T-cell (primary cell): ENCODE measurements around the gene POU3F4. TPM values are rescaled to one million over a fixed set of nuclear protein-coding genes. Genes with fewer than 3 reads are reported as not detected.

ENCODE experiments used
- ATAC-seq, 4 experiments: fragments of 200-7000 bp in 3 of 4; fragments of 150-1000 bp in 1 of 4; cut with Tn5 transposase; replicated peaks in 1 of 4; 1 replicate in 3 of 4; 2 replicates in 1 of 4; pipeline ENCODE4 v1.10.0; 2021; ENCODE audit warnings: moderate library complexity in 3 of 4, mild to moderate bottlenecking in 2 of 4, moderate number of reproducible peaks in 1 of 4
- CTCF ChIA-PET, 2 donors: fragments of 300-600 bp; sonication (Branson Sonifier 250); formaldehyde crosslinking; loops; one replicate each; lab custom pipeline; 2022; ENCODE audit warnings: antibody characterized with exemption in 2 of 2; lab: Charles Lee
- POLR2A ChIA-PET, 2 donors: fragments of 300-600 bp; sonication (Branson Sonifier 250); formaldehyde crosslinking; loops; one replicate each; lab custom pipeline; 2022; ENCODE audit warnings: antibody characterized with exemption in 2 of 2; lab: Charles Lee
- DNase-seq, 35 experiments: peaks; one replicate each; pipeline versions ENCODE4 v3.0.0 to v3.0.0-alpha.2; 2013 to 2023
- H3K27ac ChIP-seq: one replicate; pipeline ENCODE4 v1.5.1; 2013; ENCODE audit warnings: low read length
- H3K27me3 ChIP-seq, 2 experiments: replicated peaks in 1 of 2; 1 replicate in 1 of 2; 2 replicates in 1 of 2; pipeline versions ENCODE4 v1.6.1 to v1.7.0; 2013; ENCODE audit warnings: low read length in 1 of 2, mixed read lengths in 1 of 2; ENCODE audit not compliant: control insufficient read depth in 2 of 2, insufficient read depth in 2 of 2; ENCODE audit errors: extremely low read depth in 1 of 2
- H3K36me3 ChIP-seq, 2 donors: 1 replicate in 1 of 2; 2 replicates in 1 of 2; pipeline versions ENCODE4 v1.6.1 to v1.7.0; 2013; ENCODE audit warnings: low read length in 1 of 2; ENCODE audit not compliant: control insufficient read depth in 2 of 2, insufficient read depth in 1 of 2; ENCODE audit errors: extremely low read depth in 1 of 2
- H3K4me1 ChIP-seq, 2 experiments: 1 replicate in 1 of 2; 2 replicates in 1 of 2; pipeline versions ENCODE4 v1.6.1 to v1.7.0; 2013; ENCODE audit warnings: low read length in 2 of 2, mixed read lengths in 1 of 2; ENCODE audit not compliant: insufficient read depth in 2 of 2, control insufficient read depth in 1 of 2; ENCODE audit errors: extremely low read depth in 1 of 2
- H3K4me3 ChIP-seq, 2 donors: 1 replicate in 1 of 2; 2 replicates in 1 of 2; pipeline versions ENCODE4 v1.5.1 to v1.7.0; 2013; ENCODE audit warnings: mild to moderate bottlenecking in 2 of 2, low read length in 1 of 2, moderate library complexity in 1 of 2; ENCODE audit not compliant: control insufficient read depth in 1 of 2; ENCODE audit errors: extremely low read depth in 1 of 2
- H3K9me3 ChIP-seq: 2 replicates; pipeline ENCODE4 v1.7.0; 2013
- H3K27ac Mint-ChIP-seq, 2 donors: one replicate each; pipeline ENCODE4 v1.8.0; 2020 to 2021; ENCODE audit warnings: mild to moderate bottlenecking in 2 of 2, mixed read lengths in 2 of 2
- H3K27me3 Mint-ChIP-seq, 2 donors: one replicate each; pipeline ENCODE4 v1.8.0; 2021 to 2022; ENCODE audit warnings: mixed read lengths in 2 of 2
- H3K36me3 Mint-ChIP-seq: one replicate; pipeline ENCODE4 v1.8.0; 2021; ENCODE audit warnings: mixed read lengths
- H3K4me1 Mint-ChIP-seq, 3 donors: one replicate each; pipeline ENCODE4 v1.8.0; 2020 to 2022; ENCODE audit warnings: mixed read lengths in 3 of 3, mild to moderate bottlenecking in 1 of 3
- H3K4me3 Mint-ChIP-seq, 3 donors: one replicate each; pipeline ENCODE4 v1.8.0; 2020 to 2022; ENCODE audit warnings: mild to moderate bottlenecking in 3 of 3, mixed read lengths in 3 of 3, moderate library complexity in 3 of 3
- H3K9me3 Mint-ChIP-seq, 3 donors: one replicate each; pipeline ENCODE4 v1.8.0; 2020 to 2022; ENCODE audit warnings: mixed read lengths in 3 of 3
- WGBS: methylation state at CpG from one replicate; pipeline ENCODE4 v1.1.5; 2013; ENCODE audit warnings: missing lambda C conversion rate; ENCODE audit not compliant: insufficient coverage; 5-methylcytosine and 5-hydroxymethylcytosine counted together
- total RNA-seq, 35 experiments: library from RNA in 6 of 35; stranded (reverse) in 6 of 35; fragments of 120-200 nt in 1 of 35; gene quantifications; one replicate each; pipeline versions ENCODE4 v1.2.1 to v1.2.4 and lab custom pipeline; 2013 to 2026

The POU3F4 gene
- total RNA-seq (not detected), total RNA-seq (lab: John Stamatoyannopoulos, UW) (0 to 0.06 (median 0) reads per million in 29 experiments)
- total RNA-seq (2013) = not detected

DNA sequence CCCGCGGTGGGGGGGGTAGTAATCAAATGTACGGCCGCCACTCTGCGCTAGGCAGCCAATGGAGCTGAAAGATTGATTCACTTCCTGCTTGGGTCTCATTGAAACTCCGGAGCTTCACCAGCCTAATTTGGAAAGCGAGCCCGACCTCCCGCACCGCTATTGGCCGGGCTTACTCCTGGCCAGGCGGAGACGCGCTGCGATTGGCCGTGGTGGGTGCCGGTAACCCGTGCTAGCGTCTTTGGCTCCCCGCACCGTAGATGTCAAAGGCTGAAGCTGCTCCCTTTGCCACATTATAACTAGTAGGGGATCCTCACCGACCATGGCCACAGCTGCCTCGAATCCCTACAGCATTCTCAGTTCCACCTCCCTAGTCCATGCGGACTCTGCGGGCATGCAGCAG, at the start of gene POU3F4:
Gene POU3F4 (plus strand): TSS at position 285 of the 400 bp plus-strand sequence. CDS start 35 bp downstream, at position 320.
- Mint-ChIP-seq H3K4me1 (peaks cover 0 to 13% (median 6%) of the 10 kb centered on the region in 3 donors), H3K27me3 (peaks cover 58 to 89% of the 10 kb centered on the region in 2 donors), H3K36me3 (no peaks in the 10 kb centered on the region), H3K9me3 (peaks cover 0 to 4% (median 0%) of the 10 kb centered on the region in 3 donors), H3K4me3 (peak within 1 kb of the TSS in 2 of 3 donors; percentile 11 to 27), H3K27ac (no peak within 1 kb of the TSS)
- Histone ChIP-seq H3K27ac (no peak within 1 kb of the TSS), H3K4me1 (no peaks in the 10 kb centered on the region), H3K4me3 (peak within 1 kb of the TSS in 1 of 2 donors; percentile 5), H3K36me3 (no peaks in the 10 kb centered on the region), H3K27me3 (peaks cover 4 to 41% of the 10 kb centered on the region in 2 experiments), H3K9me3 (no peaks in the 10 kb centered on the region)
- POLR2A ChIA-PET = no interaction called here
- ATAC-seq (no peak), DNase-seq (no peak)
- CTCF ChIA-PET = no interaction called here
- WGBS = 13% methylated on average over 8 of the region's 25 CpGs

DNA sequence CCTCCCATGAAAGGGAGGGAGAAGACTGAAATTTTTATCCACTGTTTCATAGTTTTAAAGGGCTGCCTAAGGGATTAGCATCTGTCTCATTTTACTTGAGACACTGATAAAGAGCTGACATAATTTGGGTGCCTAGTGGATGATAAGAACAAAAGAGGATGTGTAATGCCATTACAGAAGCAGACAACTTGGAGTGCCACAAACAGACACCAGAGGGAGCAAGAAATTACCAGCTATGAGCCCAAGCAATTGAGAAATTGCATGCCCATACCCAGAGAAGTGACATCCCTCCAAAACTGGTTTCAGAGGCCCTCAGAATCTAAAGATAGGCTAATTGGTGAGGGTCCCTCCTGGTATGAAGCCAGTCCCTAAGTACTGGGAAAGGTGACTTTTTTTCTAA, 38.5 kb upstream of the POU3F4 start:
- ChIA-PET POLR2A (no interaction called here), CTCF (interaction anchor here in 1 of 2 donors (1.1 kb wide), 1 partner anchor 166 kb away, joined by 5 read pairs; no protein-coding TSS in a partner anchor)
- Histone ChIP-seq H3K4me1 (no peaks in the 10 kb centered on the region), H3K36me3 (no peaks in the 10 kb centered on the region), H3K4me3 (no peak overlapping the region), H3K9me3 (no peaks in the 10 kb centered on the region), H3K27ac (no peak overlapping the region), H3K27me3 (no peaks in the 10 kb centered on the region)
- Mint-ChIP-seq H3K4me1 (no peaks in the 10 kb centered on the region), H3K27me3 (peaks cover 0 to 5% of the 10 kb centered on the region in 2 donors), H3K36me3 (no peaks in the 10 kb centered on the region), H3K4me3 (no peak overlapping the region), H3K27ac (no peak overlapping the region), H3K9me3 (no peaks in the 10 kb centered on the region)
- DNase-seq = peak in 1 of 35 experiments; percentile 8
- no peak for ATAC-seq

DNA sequence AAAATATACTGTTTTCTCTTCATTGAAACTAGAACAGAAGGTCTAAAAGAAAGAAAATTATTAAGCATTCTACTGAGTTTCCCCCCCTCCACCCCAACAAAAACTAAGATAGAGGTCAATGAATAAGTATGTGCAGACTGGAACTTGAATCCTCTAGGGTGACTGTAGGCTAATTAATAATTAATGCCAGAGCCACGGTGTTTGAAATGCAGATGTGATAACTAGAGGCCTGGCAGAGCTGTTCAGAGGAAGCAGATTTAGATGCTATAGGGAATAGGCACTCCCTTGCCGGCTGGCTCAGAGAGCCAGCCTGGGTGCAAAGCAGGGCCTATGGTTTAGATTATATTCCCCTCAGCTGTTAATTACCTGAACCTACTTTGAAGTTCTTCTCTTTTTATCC, 12.2 kb upstream of the POU3F4 start:
- Mint-ChIP-seq H3K4me3 (no peak overlapping the region), H3K36me3 (no peaks in the 10 kb centered on the region), H3K4me1 (no peaks in the 10 kb centered on the region), H3K27ac (no peak overlapping the region), H3K27me3 (peaks cover 3 to 12% of the 10 kb centered on the region in 2 donors), H3K9me3 (no peaks in the 10 kb centered on the region)
- Histone ChIP-seq H3K4me3 (no peak overlapping the region), H3K27me3 (peaks cover 0 to 1% of the 10 kb centered on the region in 2 experiments), H3K36me3 (no peaks in the 10 kb centered on the region), H3K27ac (no peak overlapping the region), H3K4me1 (no peaks in the 10 kb centered on the region), H3K9me3 (no peaks in the 10 kb centered on the region)
- ChIA-PET POLR2A (no interaction called here), CTCF (interaction anchor here in 1 of 2 donors (0.6 kb wide), 1 partner anchor 15 kb away, joined by 3 read pairs; no protein-coding TSS in a partner anchor)
- no peak for DNase-seq
- ATAC-seq = no peak
- no CpG with 5 or more reads among the region's 2 CpGs for WGBS

DNA sequence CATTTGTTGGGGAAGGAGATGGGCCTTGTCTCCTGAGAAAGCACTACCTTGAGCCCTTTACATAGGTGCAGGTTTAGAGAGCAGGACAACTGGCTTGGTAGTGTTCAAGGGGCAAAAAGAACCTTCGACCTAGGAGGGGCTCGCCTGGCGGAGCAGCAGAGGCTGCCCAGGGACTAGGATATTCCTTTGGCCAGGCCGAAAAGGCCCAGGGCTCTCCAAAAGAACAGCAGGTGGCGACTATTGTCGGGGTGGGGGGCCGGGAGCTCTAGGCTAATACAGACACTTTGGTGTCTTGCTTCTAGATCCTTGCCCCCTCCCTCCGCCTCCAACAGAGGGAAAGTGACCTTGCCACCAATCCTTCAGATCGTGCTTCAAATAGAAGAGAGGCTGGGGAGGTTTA, 7.1 kb upstream of the POU3F4 start:
- Histone ChIP-seq H3K36me3 (no peaks in the 10 kb centered on the region), H3K4me3 (no peak overlapping the region), H3K27ac (no peak overlapping the region), H3K9me3 (no peaks in the 10 kb centered on the region), H3K4me1 (no peaks in the 10 kb centered on the region), H3K27me3 (peaks cover 2 to 10% of the 10 kb centered on the region in 2 experiments)
- no CpG with 5 or more reads among the region's 9 CpGs for WGBS
- POLR2A ChIA-PET = interaction anchor here in 1 of 2 donors (0.7 kb wide), 1 partner anchor 65 kb away, joined by 3 read pairs; no protein-coding TSS in a partner anchor
- Mint-ChIP-seq H3K4me1 (no peaks in the 10 kb centered on the region), H3K9me3 (no peaks in the 10 kb centered on the region), H3K27me3 (peaks cover 31 to 57% of the 10 kb centered on the region in 2 donors), H3K4me3 (no peak overlapping the region), H3K27ac (no peak overlapping the region), H3K36me3 (no peaks in the 10 kb centered on the region)
- ATAC-seq (no peak), DNase-seq (no peak)
- CTCF ChIA-PET = no interaction called here

DNA sequence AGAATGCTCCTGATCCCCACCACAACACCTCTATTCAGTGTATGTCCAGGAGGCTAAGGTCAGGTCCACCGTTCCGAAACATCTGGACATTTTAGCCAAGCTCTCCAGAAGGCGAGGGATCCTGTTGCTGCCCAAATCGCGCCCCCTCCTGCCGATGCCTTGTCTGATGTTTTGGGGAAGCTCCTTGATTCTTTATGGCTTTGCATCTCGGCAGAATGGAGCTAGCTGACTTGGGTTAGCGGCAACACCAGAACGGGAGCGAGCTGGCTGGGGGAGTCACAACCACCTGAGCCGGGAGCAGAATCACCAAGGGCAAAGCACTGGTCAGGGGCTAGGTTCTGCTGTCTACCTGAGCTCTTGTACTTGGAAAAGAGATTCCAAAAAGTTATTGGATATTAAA, 6.6 kb upstream of the POU3F4 start:
- no peaks in the 10 kb centered on the region for H3K4me1 Mint-ChIP-seq
- CTCF ChIA-PET = no interaction called here
- no peaks in the 10 kb centered on the region for H3K4me1 ChIP-seq
- DNase-seq (no peak), ATAC-seq (no peak)
- H3K27me3 Mint-ChIP-seq = peaks cover 32 to 59% of the 10 kb centered on the region in 2 donors
- H3K4me3 ChIP-seq = no peak overlapping the region
- no peaks in the 10 kb centered on the region for H3K36me3 ChIP-seq
- H3K9me3 ChIP-seq = no peaks in the 10 kb centered on the region
- H3K4me3 Mint-ChIP-seq = no peak overlapping the region
- H3K36me3 Mint-ChIP-seq = no peaks in the 10 kb centered on the region
- WGBS = 4% methylated on average over 5 of the region's 11 CpGs
- H3K27ac ChIP-seq = no peak overlapping the region
- H3K27me3 ChIP-seq = peaks cover 3 to 10% of the 10 kb centered on the region in 2 experiments
- H3K9me3 Mint-ChIP-seq = no peaks in the 10 kb centered on the region
- POLR2A ChIA-PET = interaction anchor here in 1 of 2 donors (0.7 kb wide), 1 partner anchor 65 kb away, joined by 3 read pairs; no protein-coding TSS in a partner anchor
- H3K27ac Mint-ChIP-seq = no peak overlapping the region

DNA sequence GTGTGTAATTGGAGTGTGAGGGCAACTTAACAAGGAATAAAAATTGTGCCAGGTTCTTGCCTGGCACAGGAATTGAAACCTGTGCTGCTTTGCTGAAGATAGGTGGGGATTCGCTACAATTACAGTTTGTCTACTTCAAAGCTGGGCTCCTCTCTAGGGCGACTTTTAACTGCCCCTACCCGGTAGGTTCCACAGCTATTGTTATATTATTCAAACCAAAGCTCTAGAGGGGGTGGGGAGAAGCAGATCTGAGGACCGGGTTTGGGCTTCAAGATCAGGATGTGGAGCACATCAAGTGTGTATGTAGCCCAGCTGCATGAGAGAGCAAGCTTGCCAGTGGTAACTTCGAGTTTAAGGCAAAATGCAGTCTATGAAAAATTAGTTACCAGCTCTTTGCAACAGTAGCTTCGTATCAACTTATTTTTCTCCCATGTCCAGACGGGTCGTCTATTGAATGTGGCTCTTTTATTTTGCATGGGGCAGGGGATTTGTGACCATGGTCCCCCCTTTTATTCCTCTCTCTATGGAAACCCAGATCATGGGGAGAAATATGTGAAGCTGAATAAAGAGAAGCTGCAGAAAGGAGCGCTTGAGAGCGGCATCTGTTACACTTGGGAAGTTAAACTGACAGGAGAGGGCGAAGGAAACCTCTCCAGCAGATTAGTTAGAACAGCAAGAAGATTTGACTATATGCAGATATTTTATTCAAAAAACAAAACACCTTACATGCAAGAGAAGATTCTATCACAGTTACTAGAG, 3.2 kb upstream of the POU3F4 start:
- no peaks in the 10 kb centered on the region for H3K36me3 Mint-ChIP-seq
- ChIA-PET POLR2A (no interaction called here), CTCF (no interaction called here)
- Histone ChIP-seq H3K4me3 (no peak overlapping the region), H3K36me3 (no peaks in the 10 kb centered on the region), H3K9me3 (no peaks in the 10 kb centered on the region), H3K27ac (no peak overlapping the region), H3K4me1 (no peaks in the 10 kb centered on the region), H3K27me3 (peaks cover 4 to 34% of the 10 kb centered on the region in 2 experiments)
- WGBS = no CpG with 5 or more reads among the region's 11 CpGs
- no peak for DNase-seq
- peaks cover 59 to 88% of the 10 kb centered on the region in 2 donors for H3K27me3 Mint-ChIP-seq
- H3K4me3 Mint-ChIP-seq = no peak overlapping the region
- peaks cover 0 to 4% (median 0%) of the 10 kb centered on the region in 3 donors for H3K9me3 Mint-ChIP-seq
- no peak for ATAC-seq
- H3K27ac Mint-ChIP-seq = no peak overlapping the region
- H3K4me1 Mint-ChIP-seq = peaks cover 0 to 13% (median 3%) of the 10 kb centered on the region in 3 donors
